ENCODE data around the gene DYNC2H1.
A peak's percentile ranks its signal among the peaks of the same experiment; 100 is the strongest.

The DYNC2H1 gene

GRCh38 chr11:103284260-103284659 is 175.0 kb downstream of the DYNC2H1 start:
- no peak for DNase-seq

- no peak for DNase-seq
Measured at GRCh38 chr11:103294516-103294915, 185.3 kb downstream of the DYNC2H1 start.

- no peak for DNase-seq
Measured at GRCh38 chr11:103295704-103296103, 186.5 kb downstream of the DYNC2H1 start.

GRCh38 chr11:103297900-103298299 is 188.7 kb downstream of the DYNC2H1 start:
- no peak for DNase-seq

- no peak for DNase-seq
Measured at GRCh38 chr11:103315248-103315647, 206.0 kb downstream of the DYNC2H1 start.

GRCh38 chr11:103317118-103317517 is 207.9 kb downstream of the DYNC2H1 start:
- peak; percentile 41 for DNase-seq

GRCh38 chr11:103322821-103323220 is 213.6 kb downstream of the DYNC2H1 start:
- DNase-seq, result no peak

GRCh38 chr11:103325686-103326069 is 216.5 kb downstream of the DYNC2H1 start:
- DNase-seq, result no peak

- peak; percentile 77 for DNase-seq
Measured at GRCh38 chr11:103326070-103326794, 217.0 kb downstream of the DYNC2H1 start.

GRCh38 chr11:103327721-103328120 is 218.5 kb downstream of the DYNC2H1 start:
- DNase-seq, result no peak

GRCh38 chr11:103332409-103332808 is 223.2 kb downstream of the DYNC2H1 start:
- DNase-seq, result no peak

GRCh38 chr11:103338621-103339484 is 229.6 kb downstream of the DYNC2H1 start:
- peak; percentile 74 for DNase-seq

- DNase-seq, result no peak
Measured at GRCh38 chr11:103339485-103339857, 230.2 kb downstream of the DYNC2H1 start.

- no peak for DNase-seq
Measured at GRCh38 chr11:103340956-103341355, 231.7 kb downstream of the DYNC2H1 start.

- no peak for DNase-seq
Measured at GRCh38 chr11:103344886-103345285, 235.7 kb downstream of the DYNC2H1 start.

- no peak for DNase-seq
Measured at GRCh38 chr11:103349595-103349994, 240.4 kb downstream of the DYNC2H1 start.

GRCh38 chr11:103354656-103355055 is 245.4 kb downstream of the DYNC2H1 start:
- DNase-seq, result no peak

GRCh38 chr11:103358251-103358650 is 249.0 kb downstream of the DYNC2H1 start:
- DNase-seq, result no peak

GRCh38 chr11:103359216-103359615 is 250.0 kb downstream of the DYNC2H1 start:
- no peak for DNase-seq

- DNase-seq, result no peak
Measured at GRCh38 chr11:103364687-103365086, 255.5 kb downstream of the DYNC2H1 start.

GRCh38 chr11:103367650-103368049 is 258.4 kb downstream of the DYNC2H1 start:
- DNase-seq, result no peak

- no peak for DNase-seq
Measured at GRCh38 chr11:103368145-103368544, 258.9 kb downstream of the DYNC2H1 start.

- no peak for DNase-seq
Measured at GRCh38 chr11:103370076-103370475, 260.9 kb downstream of the DYNC2H1 start.

- no peak for DNase-seq
Measured at GRCh38 chr11:103372906-103373305, 263.7 kb downstream of the DYNC2H1 start.

Data from islet precursor cell (in vitro differentiated cells).